Activated T-helper 2 cell treated with anti-CD3 and anti-CD28 coated beads, Interferon-gamma antibody, Interleukin-2, Interleukin-4, amounts not matched to agents 10 μg/mL and 5 μg/mL and 100 μg/mL, durations not matched to agents 14 hours and 24 hours and 36 hours (primary cell): Measurements from ENCODE around the gene ADGRF5. TPM values are rescaled to one million over a fixed set of nuclear protein-coding genes. Genes with fewer than 3 reads are reported as not detected.

Experiments
- DNase-seq: peaks from one replicate; pipeline ENCODE4 v3.0.0; 2021; ENCODE audit warnings: low spot score
- H3K27ac Mint-ChIP-seq: one replicate; pipeline ENCODE4 v1.8.0; 2021; ENCODE audit warnings: mixed read lengths
- H3K27me3 Mint-ChIP-seq: one replicate; pipeline ENCODE4 v1.8.0; 2021; ENCODE audit warnings: low read depth, mixed read lengths
- H3K36me3 Mint-ChIP-seq: one replicate; pipeline ENCODE4 v1.8.0; 2021; ENCODE audit warnings: low read depth, mixed read lengths
- H3K4me1 Mint-ChIP-seq: one replicate; pipeline ENCODE4 v1.8.0; 2021; ENCODE audit warnings: low read depth, mixed read lengths
- H3K4me3 Mint-ChIP-seq: one replicate; pipeline ENCODE4 v1.8.0; 2021; ENCODE audit warnings: low read depth, mild to moderate bottlenecking, moderate library complexity, mixed read lengths
- H3K9me3 Mint-ChIP-seq: one replicate; pipeline ENCODE4 v1.8.0; 2021; ENCODE audit warnings: mixed read lengths
- intact Hi-C: fragments of 100-400 bp; cut with micrococcal nuclease; formaldehyde crosslinking; loops from one replicate; pipeline ENCODE4 v1.15.1; 2023
- total RNA-seq: library from RNA; stranded (reverse); gene quantifications from 2 replicates; pipeline ENCODE4 v1.2.3, GENCODE V29; 2022

The ADGRF5 gene, protein sequence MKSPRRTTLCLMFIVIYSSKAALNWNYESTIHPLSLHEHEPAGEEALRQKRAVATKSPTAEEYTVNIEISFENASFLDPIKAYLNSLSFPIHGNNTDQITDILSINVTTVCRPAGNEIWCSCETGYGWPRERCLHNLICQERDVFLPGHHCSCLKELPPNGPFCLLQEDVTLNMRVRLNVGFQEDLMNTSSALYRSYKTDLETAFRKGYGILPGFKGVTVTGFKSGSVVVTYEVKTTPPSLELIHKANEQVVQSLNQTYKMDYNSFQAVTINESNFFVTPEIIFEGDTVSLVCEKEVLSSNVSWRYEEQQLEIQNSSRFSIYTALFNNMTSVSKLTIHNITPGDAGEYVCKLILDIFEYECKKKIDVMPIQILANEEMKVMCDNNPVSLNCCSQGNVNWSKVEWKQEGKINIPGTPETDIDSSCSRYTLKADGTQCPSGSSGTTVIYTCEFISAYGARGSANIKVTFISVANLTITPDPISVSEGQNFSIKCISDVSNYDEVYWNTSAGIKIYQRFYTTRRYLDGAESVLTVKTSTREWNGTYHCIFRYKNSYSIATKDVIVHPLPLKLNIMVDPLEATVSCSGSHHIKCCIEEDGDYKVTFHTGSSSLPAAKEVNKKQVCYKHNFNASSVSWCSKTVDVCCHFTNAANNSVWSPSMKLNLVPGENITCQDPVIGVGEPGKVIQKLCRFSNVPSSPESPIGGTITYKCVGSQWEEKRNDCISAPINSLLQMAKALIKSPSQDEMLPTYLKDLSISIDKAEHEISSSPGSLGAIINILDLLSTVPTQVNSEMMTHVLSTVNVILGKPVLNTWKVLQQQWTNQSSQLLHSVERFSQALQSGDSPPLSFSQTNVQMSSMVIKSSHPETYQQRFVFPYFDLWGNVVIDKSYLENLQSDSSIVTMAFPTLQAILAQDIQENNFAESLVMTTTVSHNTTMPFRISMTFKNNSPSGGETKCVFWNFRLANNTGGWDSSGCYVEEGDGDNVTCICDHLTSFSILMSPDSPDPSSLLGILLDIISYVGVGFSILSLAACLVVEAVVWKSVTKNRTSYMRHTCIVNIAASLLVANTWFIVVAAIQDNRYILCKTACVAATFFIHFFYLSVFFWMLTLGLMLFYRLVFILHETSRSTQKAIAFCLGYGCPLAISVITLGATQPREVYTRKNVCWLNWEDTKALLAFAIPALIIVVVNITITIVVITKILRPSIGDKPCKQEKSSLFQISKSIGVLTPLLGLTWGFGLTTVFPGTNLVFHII (N-terminal part only)
- total RNA-seq = not detected in 2 replicates

DNA sequence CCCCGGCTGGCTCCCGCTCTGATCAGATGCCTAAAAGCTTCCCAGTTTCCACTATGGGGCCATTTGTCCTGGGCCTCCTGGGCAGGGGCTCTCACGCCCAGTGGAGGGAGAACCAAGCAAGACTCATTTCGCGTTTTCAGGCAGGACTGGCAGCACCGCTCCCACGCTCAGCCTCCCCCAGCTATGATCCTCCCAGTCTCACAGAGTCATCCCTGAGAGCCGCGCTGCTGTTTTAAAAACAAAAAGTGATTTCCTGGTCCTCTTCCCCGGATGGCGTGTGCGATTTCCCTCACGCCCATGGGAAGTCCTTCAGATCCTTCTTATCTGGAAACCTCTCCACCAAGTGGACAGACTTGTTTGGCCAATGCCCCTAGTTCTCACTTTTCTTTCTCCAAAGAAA is at the start of gene ADGRF5:
ADGRF5 (minus strand) TSS at position 208 of the 400 bp plus-strand sequence. CDS start 15,176 bp downstream, outside the sequence.
- H3K9me3 Mint-ChIP-seq = no peaks in the 10 kb centered on the region
- H3K4me3 Mint-ChIP-seq = no peak within 1 kb of the TSS
- no peak within 1 kb of the TSS for H3K27ac Mint-ChIP-seq
- intact Hi-C loops = no loop called here
- H3K27me3 Mint-ChIP-seq = no peaks in the 10 kb centered on the region
- no peaks in the 10 kb centered on the region for H3K4me1 Mint-ChIP-seq
- no peak for DNase-seq
- no peaks in the 10 kb centered on the region for H3K36me3 Mint-ChIP-seq

DNA sequence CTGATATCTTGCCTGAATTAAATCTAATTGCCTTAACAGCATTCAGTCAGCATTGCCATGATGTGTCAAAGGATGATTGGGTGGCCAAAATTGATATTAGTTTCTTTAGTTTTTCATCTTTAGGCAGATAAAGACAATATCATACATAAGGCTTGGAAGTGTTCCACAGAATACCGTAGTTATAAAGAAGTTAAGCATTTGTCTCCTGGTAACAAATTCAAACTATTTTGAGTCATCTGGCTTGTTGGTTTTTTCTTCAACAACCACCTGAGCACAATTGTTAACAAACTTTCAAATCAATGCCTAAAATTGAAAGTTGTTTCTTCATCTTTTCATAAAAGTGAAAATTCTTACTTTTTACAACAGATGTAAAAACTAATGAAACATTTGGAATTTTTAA is 47.5 kb upstream of the ADGRF5 start:
- H3K4me1 Mint-ChIP-seq = no peaks in the 10 kb centered on the region
- intact Hi-C loops = no loop called here
- H3K9me3 Mint-ChIP-seq = no peaks in the 10 kb centered on the region
- H3K36me3 Mint-ChIP-seq = no peaks in the 10 kb centered on the region
- H3K27ac Mint-ChIP-seq = no peak overlapping the region
- H3K27me3 Mint-ChIP-seq = peaks cover 2% of the 10 kb centered on the region
- no peak for DNase-seq
- no peak overlapping the region for H3K4me3 Mint-ChIP-seq

DNA sequence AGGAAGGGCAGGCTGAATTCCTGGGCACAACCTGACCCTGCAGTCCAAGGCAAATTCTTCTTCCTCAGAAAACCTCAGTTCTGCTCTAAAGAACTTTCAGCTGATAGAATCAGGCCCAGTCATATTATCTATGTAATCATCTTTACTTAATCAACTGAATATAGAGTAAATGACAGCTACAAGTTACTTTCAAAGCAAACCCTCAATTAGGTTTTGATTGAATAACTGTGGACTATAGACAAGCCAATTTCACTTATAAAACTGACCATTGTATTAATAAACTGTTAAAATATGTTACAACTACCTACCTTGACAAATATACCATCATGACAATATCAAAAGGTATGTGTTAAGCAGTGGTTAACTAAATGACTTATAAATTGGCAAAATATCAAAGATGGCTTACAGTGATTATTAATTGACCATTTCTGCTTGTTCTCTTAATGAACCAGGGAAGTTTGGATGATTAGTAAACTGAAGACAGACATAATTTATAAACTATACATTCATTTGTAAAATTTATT is 46.1 kb upstream of the ADGRF5 start:
- Mint-ChIP-seq H3K4me1 (no peaks in the 10 kb centered on the region), H3K27me3 (peaks cover 2% of the 10 kb centered on the region), H3K36me3 (no peaks in the 10 kb centered on the region), H3K4me3 (no peak overlapping the region), H3K9me3 (no peaks in the 10 kb centered on the region), H3K27ac (no peak overlapping the region)
- no peak for DNase-seq
- intact Hi-C loops = no loop called here

DNA sequence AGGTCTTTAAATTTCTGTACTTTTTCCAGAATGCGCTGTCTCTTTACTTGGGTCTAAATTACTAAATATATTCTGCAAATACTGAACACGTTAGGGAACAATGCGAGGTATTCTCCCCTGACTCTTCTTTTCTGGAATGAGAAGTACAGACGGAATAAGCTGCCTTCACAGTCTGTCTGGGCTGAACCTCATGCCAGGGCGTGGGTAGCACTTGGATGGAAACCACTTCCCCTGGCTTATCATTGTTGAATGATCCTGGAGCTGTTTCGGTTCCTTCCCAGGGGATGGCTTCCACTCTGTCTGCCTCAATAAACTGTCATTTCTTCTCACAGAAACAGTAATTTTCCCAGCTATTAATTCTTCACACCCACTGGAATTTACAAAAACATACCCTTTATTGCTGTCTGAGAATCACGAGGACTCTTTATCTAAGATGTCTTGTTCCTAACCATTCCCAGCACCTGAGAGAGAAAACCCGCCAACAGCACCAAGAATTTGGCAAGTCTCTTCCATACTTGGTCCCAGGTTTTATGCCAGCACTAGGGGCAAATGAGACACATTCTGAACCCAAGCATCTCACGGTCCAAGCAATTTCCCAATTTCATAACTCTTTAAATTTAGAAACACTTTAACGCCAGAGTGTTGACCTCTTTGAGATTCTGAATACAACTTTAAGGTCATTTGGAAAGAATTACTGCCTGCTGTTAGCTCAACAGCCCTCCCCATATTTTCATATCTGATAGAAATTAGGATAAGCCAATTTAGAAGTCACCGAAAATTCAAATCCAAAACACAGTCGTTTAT is 43.2 kb upstream of the ADGRF5 start:
- Mint-ChIP-seq H3K27ac (no peak overlapping the region), H3K4me3 (no peak overlapping the region), H3K4me1 (no peaks in the 10 kb centered on the region), H3K27me3 (peaks cover 2% of the 10 kb centered on the region), H3K36me3 (no peaks in the 10 kb centered on the region), H3K9me3 (no peaks in the 10 kb centered on the region)
- no peak for DNase-seq
- intact Hi-C loops = no loop called here

DNA sequence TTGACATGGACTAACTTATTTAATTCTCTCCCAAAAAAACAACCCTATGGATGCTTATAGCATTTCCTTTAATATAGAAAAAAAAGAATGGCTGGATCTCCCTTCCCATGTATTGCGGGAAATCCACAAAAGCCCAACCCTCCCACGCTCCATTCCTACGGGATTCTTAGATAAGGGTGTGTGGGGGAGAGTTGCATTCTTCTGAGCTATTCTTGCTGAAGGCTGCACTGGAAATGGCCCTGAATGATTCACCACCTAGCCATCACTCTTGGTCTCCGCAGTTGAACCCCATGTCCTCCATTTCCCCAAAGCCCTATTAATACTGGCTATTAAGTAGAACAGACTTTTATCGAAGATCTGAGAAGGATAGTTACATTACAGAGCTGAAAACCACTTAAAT is 41.9 kb upstream of the ADGRF5 start:
- intact Hi-C loops = no loop called here
- no peak for DNase-seq
- peaks cover 2% of the 10 kb centered on the region for H3K27me3 Mint-ChIP-seq
- no peaks in the 10 kb centered on the region for H3K4me1 Mint-ChIP-seq
- H3K9me3 Mint-ChIP-seq = no peaks in the 10 kb centered on the region
- no peaks in the 10 kb centered on the region for H3K36me3 Mint-ChIP-seq
- no peak overlapping the region for H3K27ac Mint-ChIP-seq
- no peak overlapping the region for H3K4me3 Mint-ChIP-seq

DNA sequence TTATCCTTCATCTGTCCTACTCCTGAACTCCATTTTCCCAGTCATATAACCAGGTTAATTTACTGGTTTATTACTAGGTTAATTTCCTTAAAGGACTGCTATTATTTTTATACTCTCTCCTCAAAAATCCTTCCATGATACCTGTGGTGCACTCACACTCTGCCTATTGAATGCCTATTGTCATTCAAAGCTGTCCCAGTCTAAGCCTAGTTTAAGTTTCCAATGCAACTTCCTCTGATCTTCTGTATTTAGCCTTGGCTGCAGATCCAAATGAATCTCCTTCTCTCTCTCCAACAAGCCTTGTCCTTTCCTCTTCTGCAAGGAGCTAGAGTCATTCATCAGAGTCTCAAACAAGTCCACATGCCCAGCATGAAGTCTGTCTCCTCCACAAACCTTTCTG is 41.3 kb upstream of the ADGRF5 start:
- DNase-seq = no peak
- intact Hi-C loops = no loop called here
- Mint-ChIP-seq H3K36me3 (no peaks in the 10 kb centered on the region), H3K4me1 (no peaks in the 10 kb centered on the region), H3K27ac (no peak overlapping the region), H3K9me3 (no peaks in the 10 kb centered on the region), H3K4me3 (no peak overlapping the region), H3K27me3 (peaks cover 2% of the 10 kb centered on the region)

DNA sequence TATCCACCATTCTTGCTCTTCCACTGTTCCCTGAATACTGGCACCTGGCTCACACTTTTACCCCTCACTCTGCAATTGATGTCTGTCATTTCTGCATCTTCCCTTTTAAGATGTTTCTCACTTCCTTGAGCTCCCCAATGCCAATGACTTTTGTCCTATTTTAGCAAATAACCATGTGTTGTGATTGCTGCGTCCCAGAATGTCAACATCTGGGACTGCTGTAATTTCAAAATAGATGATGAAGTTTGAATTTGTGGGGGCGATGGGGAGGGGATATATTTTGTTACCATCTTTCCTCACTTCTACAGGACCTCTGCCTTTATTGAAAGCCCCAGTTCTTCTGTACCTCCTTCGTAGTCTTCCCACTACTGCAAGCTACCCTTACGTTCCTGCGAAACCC is 40.0 kb upstream of the ADGRF5 start:
- Mint-ChIP-seq H3K27me3 (peaks cover 2% of the 10 kb centered on the region), H3K4me1 (no peaks in the 10 kb centered on the region), H3K4me3 (no peak overlapping the region), H3K9me3 (no peaks in the 10 kb centered on the region), H3K27ac (no peak overlapping the region), H3K36me3 (no peaks in the 10 kb centered on the region)
- DNase-seq = no peak
- intact Hi-C loops = no loop called here

DNA sequence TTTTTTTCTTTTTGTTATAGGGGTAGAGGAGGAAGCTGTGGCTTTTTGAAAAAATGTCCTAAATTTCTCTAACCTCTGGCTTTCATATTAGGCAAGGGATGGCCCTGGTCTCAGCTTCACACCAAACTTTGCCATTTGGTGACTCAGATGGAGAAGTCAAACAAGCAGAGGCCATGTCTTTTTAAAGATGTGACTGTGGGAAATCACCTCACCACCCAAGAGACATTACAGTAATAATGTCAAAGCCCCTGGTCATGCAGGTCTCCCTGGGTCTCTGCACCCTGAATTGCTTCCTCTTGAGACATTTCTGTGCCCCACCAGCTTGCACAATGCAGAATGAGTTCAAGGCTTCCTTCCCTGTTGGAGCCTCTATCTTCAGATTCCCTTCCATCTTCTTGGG is 39.5 kb upstream of the ADGRF5 start:
- H3K9me3 Mint-ChIP-seq = no peaks in the 10 kb centered on the region
- no peak for DNase-seq
- intact Hi-C loops = no loop called here
- H3K27ac Mint-ChIP-seq = no peak overlapping the region
- peaks cover 2% of the 10 kb centered on the region for H3K27me3 Mint-ChIP-seq
- H3K4me1 Mint-ChIP-seq = no peaks in the 10 kb centered on the region
- H3K36me3 Mint-ChIP-seq = no peaks in the 10 kb centered on the region
- no peak overlapping the region for H3K4me3 Mint-ChIP-seq

DNA sequence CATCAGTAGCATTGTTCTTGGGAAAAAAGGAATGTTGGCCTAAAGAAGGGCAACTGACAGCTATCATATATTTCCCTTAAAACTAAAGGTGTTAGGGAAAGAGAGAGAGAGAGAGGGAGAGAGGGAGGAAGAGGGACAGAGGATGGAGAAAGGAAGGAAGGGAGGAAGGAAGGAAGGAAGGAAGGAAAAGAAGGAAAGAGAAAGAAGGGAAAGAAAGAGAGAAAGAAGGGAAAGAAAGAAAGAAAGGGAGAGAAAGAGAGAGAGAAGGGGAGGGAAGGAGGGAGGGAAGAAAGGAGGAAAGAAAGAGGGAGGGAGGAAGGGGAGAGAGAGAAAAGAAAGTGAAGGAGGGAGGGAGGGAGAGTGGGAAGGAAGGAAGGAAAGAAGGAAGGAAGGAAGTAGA is 37.7 kb upstream of the ADGRF5 start:
- no peak for DNase-seq
- Mint-ChIP-seq H3K9me3 (no peaks in the 10 kb centered on the region), H3K27ac (no peak overlapping the region), H3K4me1 (no peaks in the 10 kb centered on the region), H3K27me3 (peaks cover 2% of the 10 kb centered on the region), H3K36me3 (no peaks in the 10 kb centered on the region), H3K4me3 (no peak overlapping the region)
- intact Hi-C loops = no loop called here

DNA sequence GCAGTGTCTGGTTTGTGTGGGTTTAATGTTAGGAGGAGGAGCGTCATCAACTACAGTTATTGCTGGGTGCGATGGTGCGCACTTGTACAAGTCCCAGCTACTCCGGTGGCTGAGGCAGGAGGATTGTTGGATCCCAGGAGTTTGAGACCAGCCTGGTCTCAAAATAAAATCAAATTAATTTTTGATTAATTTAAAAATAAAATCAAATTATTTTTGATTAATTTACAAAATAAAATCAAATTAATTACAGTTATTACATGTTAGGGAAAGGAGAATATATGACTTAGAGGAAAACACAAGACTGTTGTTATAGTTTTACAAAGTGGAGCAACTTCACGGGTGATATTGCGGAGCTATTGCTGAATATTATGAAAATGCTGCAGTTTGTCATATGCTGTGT is 34.7 kb upstream of the ADGRF5 start:
- H3K36me3 Mint-ChIP-seq = no peaks in the 10 kb centered on the region
- H3K4me1 Mint-ChIP-seq = no peaks in the 10 kb centered on the region
- intact Hi-C loops = no loop called here
- DNase-seq = no peak
- H3K27me3 Mint-ChIP-seq = peaks cover 2% of the 10 kb centered on the region
- no peak overlapping the region for H3K27ac Mint-ChIP-seq
- H3K9me3 Mint-ChIP-seq = no peaks in the 10 kb centered on the region
- no peak overlapping the region for H3K4me3 Mint-ChIP-seq

DNA sequence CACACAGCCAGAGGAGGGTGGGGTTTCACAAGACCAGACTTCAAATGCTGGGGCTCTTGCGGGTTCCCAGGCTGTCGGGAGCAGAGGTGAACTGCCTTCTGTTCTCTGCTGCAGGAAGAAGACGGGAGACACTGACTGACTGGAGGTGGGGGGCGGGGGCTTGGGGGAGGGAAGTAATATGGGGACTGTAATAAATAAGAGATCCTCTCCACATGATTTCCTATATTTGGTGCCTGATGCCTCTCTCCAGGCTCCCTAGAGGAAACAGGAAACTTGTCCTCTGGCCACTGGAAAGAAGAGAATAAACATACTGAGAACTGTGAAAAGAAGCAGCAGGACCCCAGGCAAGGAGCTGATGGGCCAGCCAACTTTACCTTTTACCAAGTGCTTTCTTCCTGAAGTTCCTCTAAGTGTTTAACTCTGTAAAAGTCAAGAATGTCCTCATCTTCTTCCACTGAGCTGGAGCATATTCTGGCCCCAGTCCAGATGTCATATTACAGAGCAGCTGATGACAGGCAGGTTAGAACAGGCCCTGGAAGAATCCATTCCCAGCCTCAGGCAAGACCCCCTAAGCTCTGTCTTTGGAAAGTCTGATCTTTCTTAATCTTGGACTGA is 33.2 kb upstream of the ADGRF5 start:
- H3K27ac Mint-ChIP-seq = no peak overlapping the region
- H3K27me3 Mint-ChIP-seq = peaks cover 2% of the 10 kb centered on the region
- no peak overlapping the region for H3K4me3 Mint-ChIP-seq
- no peaks in the 10 kb centered on the region for H3K4me1 Mint-ChIP-seq
- no peak for DNase-seq
- intact Hi-C loops = no loop called here
- H3K9me3 Mint-ChIP-seq = no peaks in the 10 kb centered on the region
- no peaks in the 10 kb centered on the region for H3K36me3 Mint-ChIP-seq

DNA sequence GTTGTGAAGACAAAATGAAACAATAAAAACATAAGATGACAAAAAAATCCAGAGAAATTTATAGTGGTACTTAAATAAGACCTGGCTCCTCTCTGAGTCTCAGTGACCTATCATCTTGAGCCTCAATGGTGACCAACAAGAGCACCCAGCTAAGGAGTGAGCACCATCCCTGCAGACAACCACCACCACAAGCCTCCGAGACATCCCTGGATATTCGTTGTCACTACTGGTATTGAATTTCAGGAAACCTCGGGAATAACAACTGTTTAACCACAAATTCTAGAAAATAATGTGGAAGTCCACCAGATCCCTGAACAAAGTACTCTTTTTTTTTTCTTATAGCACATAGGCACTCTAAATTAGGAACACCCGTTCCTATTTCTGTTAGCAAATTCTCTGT is 32.2 kb upstream of the ADGRF5 start:
- intact Hi-C loops = no loop called here
- Mint-ChIP-seq H3K27ac (no peak overlapping the region), H3K9me3 (no peaks in the 10 kb centered on the region), H3K4me3 (no peak overlapping the region), H3K4me1 (no peaks in the 10 kb centered on the region), H3K27me3 (no peaks in the 10 kb centered on the region), H3K36me3 (no peaks in the 10 kb centered on the region)
- DNase-seq = no peak
